Testis (tissue), 3 donors: ENCODE data around the gene ICOS. TPM values are rescaled to one million over a fixed set of nuclear protein-coding genes. Genes with fewer than 3 reads are reported as not detected.

Source experiments
- DNase-seq: peaks from one replicate; pipeline ENCODE4 v3.0.0-alpha.2; 2019
- H3K27ac ChIP-seq, 2 donors: fragments of 200-600 bp; sonication (generic); one replicate each; pipeline ENCODE4 v1.5.1; 2019
- H3K27me3 ChIP-seq: fragments of 200-600 bp; sonication (generic); one replicate; pipeline ENCODE4 v1.5.1; 2019
- H3K36me3 ChIP-seq: fragments of 200-600 bp; sonication (generic); one replicate; pipeline ENCODE4 v1.5.1; 2017; ENCODE audit warnings: low read depth; ENCODE audit errors: missing control alignments
- H3K4me1 ChIP-seq: fragments of 200-600 bp; sonication (generic); one replicate; pipeline ENCODE4 v1.5.1; 2019
- H3K4me3 ChIP-seq, 2 donors: fragments of 200-600 bp; sonication (generic); one replicate each; pipeline ENCODE4 v1.5.1; 2017 to 2019
- H3K9me3 ChIP-seq: fragments of 200-600 bp; sonication (generic); one replicate; pipeline ENCODE4 v1.5.1; 2017
- CTCF ChIP-seq, 3 experiments: fragments of 450-650 bp in 2 of 3; fragments of 200-600 bp in 1 of 3; sonication (generic) in 1 of 3; IDR thresholded peaks; one replicate each; pipeline ENCODE4 v1.5.1; 2016 to 2019; ENCODE audit warnings: antibody characterized with exemption in 3 of 3, mild to moderate bottlenecking in 2 of 3, moderate library complexity in 1 of 3
- POLR2A ChIP-seq: fragments of 450-650 bp; IDR thresholded peaks from one replicate; pipeline ENCODE4 v1.6.1; 2017; ENCODE audit warnings: antibody characterized with exemption, mild to moderate bottlenecking, moderate library complexity
- WGBS, 2 donors: methylation state at CpG; one replicate each; pipeline ENCODE4 v1.1.5; 2018; 5-methylcytosine and 5-hydroxymethylcytosine counted together
- intact Hi-C: fragments of 100-400 bp; cut with DNase I; formaldehyde crosslinking; loops from one replicate; pipeline ENCODE4 v1.15.1; 2023; ENCODE audit warnings: low total_unique reads
- polyA plus RNA-seq: library from polyadenylated mRNA; stranded (reverse); fragments of 350-450 nt; fragmentation: Illumina TruSeq; extraction: RNeasy Lipid Tissue Mini Kit (QIAGEN cat#74804); gene quantifications from one replicate; pipeline ENCODE4 v1.2.3, GENCODE V29; 2014; ENCODE audit warnings: low read depth, low replicate concordance; ENCODE audit not compliant: insufficient read depth
- total RNA-seq, 2 donors: library from RNA; depleted of rRNA; stranded (reverse); fragments of >200 nt; gene quantifications; one replicate each; pipeline ENCODE4 v1.2.3, GENCODE V29; 2016

ICOS gene
- total and polyA plus RNA-seq, 3 donors from 2014 or later = 0.16 to 0.91 (median 0.62) TPM

DNA sequence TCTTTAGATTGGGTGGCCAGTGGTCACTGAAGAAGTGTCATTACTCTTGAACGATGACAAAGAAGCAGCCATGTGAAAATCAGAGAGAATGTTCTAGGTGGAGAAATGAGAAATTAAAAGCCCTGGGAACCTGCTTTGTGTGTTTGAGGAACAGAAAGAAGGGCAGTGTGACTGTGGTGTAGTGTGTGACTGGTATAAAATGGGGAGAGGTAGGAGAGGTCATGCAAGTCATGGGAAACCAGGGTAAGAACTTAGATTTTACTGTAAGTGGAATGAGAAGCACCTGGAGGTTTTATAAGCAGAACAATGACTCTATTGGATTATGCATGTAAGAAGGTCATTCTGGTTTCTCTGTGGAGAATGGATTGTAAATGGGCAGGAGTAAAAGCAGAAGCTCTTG, 12.2 kb downstream of the ICOS start:
- intact Hi-C loops = no loop called here
- Histone ChIP-seq H3K9me3 (no peaks in the 10 kb centered on the region), H3K27me3 (no peaks in the 10 kb centered on the region), H3K27ac (no peak overlapping the region), H3K36me3 (no peaks in the 10 kb centered on the region), H3K4me3 (no peak overlapping the region), H3K4me1 (no peaks in the 10 kb centered on the region)
- DNase-seq = no peak
- TF ChIP-seq CTCF (IDR thresholded peaks at IDR 0.05) (no peak), POLR2A (no peak)
- 89 to 90% methylated on average over 1 of the region's 1 CpG for WGBS, 2 donors

- Histone ChIP-seq H3K9me3 (no peaks in the 10 kb centered on the region), H3K4me1 (no peaks in the 10 kb centered on the region), H3K27me3 (no peaks in the 10 kb centered on the region), H3K36me3 (no peaks in the 10 kb centered on the region), H3K4me3 (no peak overlapping the region), H3K27ac (no peak overlapping the region)
- intact Hi-C loops = no loop called here
- 82 to 94% methylated on average over 2 of the region's 2 CpGs for WGBS, 2 donors
- no peak for TF ChIP-seq POLR2A
- no peak for DNase-seq
These were observed 12.7 kb downstream of the ICOS start for GRCh38 chr2:203949228-203949627.

DNA sequence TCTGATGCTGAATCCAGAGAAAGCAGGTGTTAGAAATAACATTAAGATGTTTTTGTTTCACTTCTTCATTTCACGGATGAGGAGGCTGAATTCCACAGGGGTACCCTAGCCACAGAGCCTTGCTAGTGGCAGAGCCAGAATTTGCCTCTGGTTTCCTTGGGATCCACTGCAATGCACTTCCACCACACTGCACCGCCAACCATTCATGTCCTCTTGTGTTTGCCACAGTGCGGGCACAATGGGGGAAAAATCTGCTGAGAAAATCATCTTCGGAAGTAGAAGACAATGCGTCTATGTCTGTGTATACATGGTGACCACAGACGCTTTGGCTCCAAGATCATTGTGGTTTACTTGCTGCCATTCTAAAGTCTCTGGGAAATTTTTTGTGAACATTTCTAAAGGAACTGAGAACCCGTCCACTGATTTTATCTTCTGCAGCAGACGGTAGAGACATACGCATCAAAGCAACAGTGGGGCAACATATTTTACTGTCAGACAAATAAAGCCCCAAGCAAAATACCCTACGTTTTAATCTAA, 14.9 kb downstream of the ICOS start:
- Histone ChIP-seq H3K9me3 (no peaks in the 10 kb centered on the region), H3K27ac (no peak overlapping the region), H3K36me3 (no peaks in the 10 kb centered on the region), H3K27me3 (no peaks in the 10 kb centered on the region), H3K4me1 (no peaks in the 10 kb centered on the region), H3K4me3 (no peak overlapping the region)
- 80% methylated on average over 10 of the region's 10 CpGs for WGBS, 2 donors
- intact Hi-C loops = no loop called here
- no peak for DNase-seq
- TF ChIP-seq POLR2A = no peak
- TF ChIP-seq CTCF (IDR thresholded peaks at IDR 0.05) = no peak

DNA sequence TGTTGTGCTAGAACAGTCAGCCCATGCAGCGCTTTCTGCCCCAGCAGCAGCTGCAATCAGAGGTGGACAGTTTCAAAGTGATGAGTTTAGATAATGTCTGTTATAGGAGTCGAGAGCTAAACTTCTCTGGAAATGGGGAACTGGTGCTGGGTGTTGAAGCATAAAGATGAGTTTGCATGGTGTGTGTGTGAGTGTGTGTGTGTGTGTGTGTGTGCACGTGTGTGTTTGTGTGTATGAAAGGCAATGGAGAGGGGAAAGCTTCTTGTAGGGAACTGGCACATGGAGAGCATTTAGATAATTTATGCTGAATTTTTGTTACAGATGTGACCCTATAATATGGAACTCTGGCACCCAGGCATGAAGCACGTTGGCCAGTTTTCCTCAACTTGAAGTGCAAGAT, 22.7 kb downstream of the ICOS start:
- Histone ChIP-seq H3K27ac (no peak overlapping the region), H3K4me1 (no peaks in the 10 kb centered on the region), H3K9me3 (no peaks in the 10 kb centered on the region), H3K27me3 (no peaks in the 10 kb centered on the region), H3K36me3 (no peaks in the 10 kb centered on the region), H3K4me3 (no peak overlapping the region)
- 81 to 92% methylated on average over 4 of the region's 4 CpGs for WGBS, 2 donors
- DNase-seq = no peak
- intact Hi-C loops = no loop called here
- TF ChIP-seq CTCF (IDR thresholded peaks at IDR 0.05) = no peak
- no peak for TF ChIP-seq POLR2A

DNA sequence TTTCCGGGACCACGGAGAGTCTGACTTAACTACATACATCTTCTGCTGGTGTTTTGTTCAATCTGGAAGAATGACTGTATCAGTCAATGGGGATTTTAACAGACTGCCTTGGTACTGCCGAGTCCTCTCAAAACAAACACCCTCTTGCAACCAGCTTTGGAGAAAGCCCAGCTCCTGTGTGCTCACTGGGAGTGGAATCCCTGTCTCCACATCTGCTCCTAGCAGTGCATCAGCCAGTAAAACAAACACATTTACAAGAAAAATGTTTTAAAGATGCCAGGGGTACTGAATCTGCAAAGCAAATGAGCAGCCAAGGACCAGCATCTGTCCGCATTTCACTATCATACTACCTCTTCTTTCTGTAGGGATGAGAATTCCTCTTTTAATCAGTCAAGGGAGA, 23.1 kb downstream of the ICOS start:
- no peak overlapping the region for H3K27ac ChIP-seq
- H3K4me1 ChIP-seq = no peaks in the 10 kb centered on the region
- H3K27me3 ChIP-seq = no peaks in the 10 kb centered on the region
- no peaks in the 10 kb centered on the region for H3K9me3 ChIP-seq
- WGBS, 2 donors = 82 to 88% methylated on average over 4 of the region's 4 CpGs
- H3K4me3 ChIP-seq = no peak overlapping the region
- DNase-seq = no peak
- intact Hi-C loops = no loop called here
- H3K36me3 ChIP-seq = no peaks in the 10 kb centered on the region
- no peak for TF ChIP-seq CTCF (IDR thresholded peaks at IDR 0.05)
- no peak for TF ChIP-seq POLR2A
